GM12878 (cell line): ENCODE results near the gene RRBP1.

ENCODE experiments used
- CREM ChIP-seq: IDR thresholded peaks from 2 replicates; pipeline ENCODE4 v1.6.1; 2014; ENCODE audit warnings: antibody characterized with exemption, low read depth
- HDAC2 ChIP-seq: fragments of 200-600 bp; sonication (generic); IDR thresholded peaks from 2 replicates; pipeline ENCODE4 v1.6.1; 2017
- POLR2AphosphoS2 ChIP-seq: IDR thresholded peaks from 2 replicates; pipeline ENCODE4 v1.6.1; 2011; ENCODE audit warnings: low read depth, mild to moderate bottlenecking, low read length, improper control_type of control experiment, moderate library complexity
- SPI1 ChIP-seq: IDR thresholded peaks from 2 replicates; pipeline ENCODE4 v1.6.1; 2011; ENCODE audit warnings: low read depth, mild to moderate bottlenecking, low read length, moderate library complexity, borderline replicate concordance; ENCODE audit not compliant: insufficient read depth
- ZBTB40 ChIP-seq: fragments of 450-650 bp; IDR thresholded peaks from 2 replicates; pipeline ENCODE4 v1.6.1; 2016; ENCODE audit warnings: mild to moderate bottlenecking, moderate library complexity, borderline replicate concordance

GRCh38 chr20:17721802-17722486 is 39.9 kb upstream of the RRBP1 start:
- no peak for TF ChIP-seq HDAC2
- no peak for TF ChIP-seq ZBTB40
- no peak for TF ChIP-seq SPI1
- TF ChIP-seq CREM, result no peak
- no peak for TF ChIP-seq POLR2AphosphoS2
